ENCODE measurements around the gene DAND5.

DNA sequence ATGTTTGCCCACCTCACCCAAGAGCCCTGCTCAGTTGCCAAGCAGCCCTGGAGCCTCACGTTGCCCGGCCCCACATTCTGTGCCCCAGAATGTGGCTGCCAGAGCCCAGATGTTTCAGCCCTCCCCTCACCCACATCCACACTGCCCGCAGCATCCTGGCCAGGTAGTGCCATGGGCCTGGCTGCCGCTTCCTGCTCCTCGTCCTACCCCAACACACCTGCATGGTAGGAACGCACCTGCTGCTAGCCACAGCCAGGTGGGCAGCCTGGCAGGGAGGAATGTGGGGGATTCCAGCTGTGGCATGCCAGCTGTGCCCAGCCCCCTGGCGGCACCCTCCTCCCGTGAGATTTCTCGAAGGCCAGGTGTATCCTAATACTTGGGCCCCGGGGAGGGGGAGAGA lies 18.4 kb downstream of the DAND5 start:
- TF ChIP-seq YY1 (IDR thresholded peaks at IDR 0.05; ENCODE audit: insufficient read depth, insufficient read length) (no peak), ZNF274 (IDR thresholded peaks at IDR 0.05; ENCODE audit: low read depth, low read length) (no peak)

Data from NT2/D1 (cell line).